ENCODE measurements around the gene SLC9A9.

DNA sequence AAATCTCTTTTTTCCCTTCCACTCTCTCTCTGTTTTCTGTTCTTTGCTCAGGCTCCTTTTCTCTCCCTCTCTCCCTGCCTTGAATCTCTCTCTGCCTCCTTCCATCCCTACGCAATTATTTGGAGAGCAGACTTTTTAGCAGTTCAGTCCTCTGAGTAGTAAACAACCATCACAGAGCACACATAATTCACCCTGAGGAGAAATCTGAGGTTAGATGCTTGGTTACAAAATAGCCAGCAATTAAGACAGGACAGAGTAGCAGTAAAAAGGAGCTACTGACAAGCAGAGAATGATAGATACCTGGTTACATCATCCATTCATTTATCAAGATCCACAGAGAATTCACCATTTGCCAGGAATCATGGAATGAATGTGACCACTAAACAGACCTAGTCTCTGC lies 25.5 kb downstream of the SLC9A9 start:
- no peak for TF ChIP-seq CTCF (IDR thresholded peaks at IDR 0.05; ENCODE audit: low read depth, low read length)
- no peak for TF ChIP-seq EZH2phosphoT487 (IDR thresholded peaks at IDR 0.05; ENCODE audit: low read depth)
